ENCODE data around the gene KCNN1. TPM values are rescaled to one million over a fixed set of nuclear protein-coding genes. Genes with fewer than 3 reads are reported as not detected.
A peak's percentile ranks its signal among the peaks of the same experiment; 100 is the strongest.

The KCNN1 gene
- total and polyA plus RNA-seq, 9 of the 15 experiments (the other 6 are each of a cell fraction or from before 2014, with no cell fraction given), result 0.01 to 6.2 (median 0.72) TPM

DNA sequence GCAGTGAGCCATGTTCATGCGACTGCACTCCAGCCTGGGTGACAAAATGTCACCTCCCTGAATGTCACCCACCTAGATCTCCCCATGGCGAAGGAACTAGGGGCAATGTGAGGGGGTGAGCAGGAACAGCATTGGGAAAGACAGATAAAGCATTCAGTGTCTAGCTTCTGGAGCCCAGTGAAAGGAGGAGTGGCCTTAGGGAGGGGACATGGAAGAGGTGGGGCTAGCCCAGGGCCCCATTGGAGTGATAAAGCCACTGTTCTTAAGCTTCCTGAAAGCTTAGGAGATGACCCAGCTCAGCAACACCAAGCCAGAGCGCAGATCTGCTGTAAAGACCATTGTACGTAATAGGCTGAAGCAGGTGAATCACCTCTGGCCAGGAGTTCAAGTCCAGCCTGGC lies 13.0 kb upstream of the KCNN1 start (continued):
- TF ChIP-seq, protein P1, sequence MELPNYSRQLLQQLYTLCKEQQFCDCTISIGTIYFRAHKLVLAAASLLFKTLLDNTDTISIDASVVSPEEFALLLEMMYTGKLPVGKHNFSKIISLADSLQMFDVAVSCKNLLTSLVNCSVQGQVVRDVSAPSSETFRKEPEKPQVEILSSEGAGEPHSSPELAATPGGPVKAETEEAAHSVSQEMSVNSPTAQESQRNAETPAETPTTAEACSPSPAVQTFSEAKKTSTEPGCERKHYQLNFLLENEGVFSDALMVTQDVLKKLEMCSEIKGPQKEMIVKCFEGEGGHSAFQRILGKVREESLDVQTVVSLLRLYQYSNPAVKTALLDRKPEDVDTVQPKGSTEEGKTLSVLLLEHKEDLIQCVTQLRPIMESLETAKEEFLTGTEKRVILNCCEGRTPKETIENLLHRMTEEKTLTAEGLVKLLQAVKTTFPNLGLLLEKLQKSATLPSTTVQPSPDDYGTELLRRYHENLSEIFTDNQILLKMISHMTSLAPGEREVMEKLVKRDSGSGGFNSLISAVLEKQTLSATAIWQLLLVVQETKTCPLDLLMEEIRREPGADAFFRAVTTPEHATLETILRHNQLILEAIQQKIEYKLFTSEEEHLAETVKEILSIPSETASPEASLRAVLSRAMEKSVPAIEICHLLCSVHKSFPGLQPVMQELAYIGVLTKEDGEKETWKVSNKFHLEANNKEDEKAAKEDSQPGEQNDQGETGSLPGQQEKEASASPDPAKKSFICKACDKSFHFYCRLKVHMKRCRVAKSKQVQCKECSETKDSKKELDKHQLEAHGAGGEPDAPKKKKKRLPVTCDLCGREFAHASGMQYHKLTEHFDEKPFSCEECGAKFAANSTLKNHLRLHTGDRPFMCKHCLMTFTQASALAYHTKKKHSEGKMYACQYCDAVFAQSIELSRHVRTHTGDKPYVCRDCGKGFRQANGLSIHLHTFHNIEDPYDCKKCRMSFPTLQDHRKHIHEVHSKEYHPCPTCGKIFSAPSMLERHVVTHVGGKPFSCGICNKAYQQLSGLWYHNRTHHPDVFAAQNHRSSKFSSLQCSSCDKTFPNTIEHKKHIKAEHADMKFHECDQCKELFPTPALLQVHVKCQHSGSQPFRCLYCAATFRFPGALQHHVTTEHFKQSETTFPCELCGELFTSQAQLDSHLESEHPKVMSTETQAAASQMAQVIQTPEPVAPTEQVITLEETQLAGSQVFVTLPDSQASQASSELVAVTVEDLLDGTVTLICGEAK (IDR thresholded peaks at IDR 0.05), result peak; percentile 25; the same call in 1 of the 2 replicates
- TF ChIP-seq, protein P1 (CRISPR knock-in tag; IDR thresholded peaks at IDR 0.05), result no peak
- TF ChIP-seq, protein P2, sequence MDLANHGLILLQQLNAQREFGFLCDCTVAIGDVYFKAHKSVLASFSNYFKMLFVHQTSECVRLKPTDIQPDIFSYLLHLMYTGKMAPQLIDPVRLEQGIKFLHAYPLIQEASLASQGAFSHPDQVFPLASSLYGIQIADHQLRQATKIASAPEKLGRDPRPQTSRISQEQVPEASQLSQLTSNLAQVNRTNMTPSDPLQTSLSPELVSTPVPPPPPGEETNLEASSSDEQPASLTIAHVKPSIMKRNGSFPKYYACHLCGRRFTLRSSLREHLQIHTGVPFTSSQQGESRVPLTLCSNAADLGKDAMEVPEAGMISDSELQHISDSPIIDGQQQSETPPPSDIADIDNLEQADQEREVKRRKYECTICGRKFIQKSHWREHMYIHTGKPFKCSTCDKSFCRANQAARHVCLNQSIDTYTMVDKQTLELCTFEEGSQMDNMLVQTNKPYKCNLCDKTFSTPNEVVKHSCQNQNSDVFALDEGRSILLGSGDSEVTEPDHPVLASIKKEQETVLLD (IDR thresholded peaks at IDR 0.05), result peak; percentile 67; the same call in 1 of the 2 replicates
- peak; percentile 58; the same call in 1 of the 2 replicates for TF ChIP-seq SMARCE1 (IDR thresholded peaks at IDR 0.05)
- TF ChIP-seq PCBP2 (IDR thresholded peaks at IDR 0.05; ENCODE audit: low read depth, low read length, poor library complexity, severe bottlenecking), result no peak
- TF ChIP-seq ZNF444 (CRISPR knock-in tag; IDR thresholded peaks at IDR 0.05), result no peak
- TF ChIP-seq, protein P3, sequence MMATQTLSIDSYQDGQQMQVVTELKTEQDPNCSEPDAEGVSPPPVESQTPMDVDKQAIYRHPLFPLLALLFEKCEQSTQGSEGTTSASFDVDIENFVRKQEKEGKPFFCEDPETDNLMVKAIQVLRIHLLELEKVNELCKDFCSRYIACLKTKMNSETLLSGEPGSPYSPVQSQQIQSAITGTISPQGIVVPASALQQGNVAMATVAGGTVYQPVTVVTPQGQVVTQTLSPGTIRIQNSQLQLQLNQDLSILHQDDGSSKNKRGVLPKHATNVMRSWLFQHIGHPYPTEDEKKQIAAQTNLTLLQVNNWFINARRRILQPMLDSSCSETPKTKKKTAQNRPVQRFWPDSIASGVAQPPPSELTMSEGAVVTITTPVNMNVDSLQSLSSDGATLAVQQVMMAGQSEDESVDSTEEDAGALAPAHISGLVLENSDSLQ (IDR thresholded peaks at IDR 0.05), result 0 out of 2 replicates have a peak, but pooled peaks have one; percentile 9
- TF ChIP-seq POLR2H (tag; IDR thresholded peaks at IDR 0.05; ENCODE audit: low read depth), result no peak
- TF ChIP-seq ZFP36 (IDR thresholded peaks at IDR 0.05; ENCODE audit: low read depth, low read length, partially characterized antibody), result peak; percentile 3
- no peak; the same call in 1 of the 2 replicates for TF ChIP-seq TAL1 (IDR thresholded peaks at IDR 0.05)
- TF ChIP-seq ZNF134 (CRISPR knock-in tag; conservative IDR thresholded peaks at IDR 0.05), result no peak
- no peak for TF ChIP-seq ZNF274 (IDR thresholded peaks at IDR 0.05; ENCODE audit: borderline replicate concordance, low read depth, low read length)
- no peak for TF ChIP-seq PRPF4 (IDR thresholded peaks at IDR 0.05; ENCODE audit: insufficient read depth, low read depth, low read length, poor library complexity, severe bottlenecking)
- TF ChIP-seq MCM2 (IDR thresholded peaks at IDR 0.05; ENCODE audit: low read depth), result no peak
- TF ChIP-seq HDGF (IDR thresholded peaks at IDR 0.05), result peak; percentile 72; the same call in 1 of the 2 replicates
- no peak for TF ChIP-seq ZBTB17 (CRISPR knock-in tag; IDR thresholded peaks at IDR 0.05)
- TF ChIP-seq HDAC2 (IDR thresholded peaks at IDR 0.05), result peak; percentile 63; the same call in 1 of the 2 replicates
- TF ChIP-seq BDP1 (IDR thresholded peaks at IDR 0.05; ENCODE audit: insufficient read depth, insufficient read length), result no peak
- TF ChIP-seq RBBP5 (IDR thresholded peaks at IDR 0.05; ENCODE audit: borderline replicate concordance, insufficient read depth, low read length, poor library complexity, severe bottlenecking), result no peak

Measured in K562 (cell line).